NCI-H526 treated with DMSO at 0.1 percent for 48 hours (cell line): ENCODE data around the gene MYO7B.

Source experiments
- DNase-seq: peaks from one replicate; lab custom pipeline; 2025; lab: John Stamatoyannopoulos, UW

The MYO7B gene

DNA sequence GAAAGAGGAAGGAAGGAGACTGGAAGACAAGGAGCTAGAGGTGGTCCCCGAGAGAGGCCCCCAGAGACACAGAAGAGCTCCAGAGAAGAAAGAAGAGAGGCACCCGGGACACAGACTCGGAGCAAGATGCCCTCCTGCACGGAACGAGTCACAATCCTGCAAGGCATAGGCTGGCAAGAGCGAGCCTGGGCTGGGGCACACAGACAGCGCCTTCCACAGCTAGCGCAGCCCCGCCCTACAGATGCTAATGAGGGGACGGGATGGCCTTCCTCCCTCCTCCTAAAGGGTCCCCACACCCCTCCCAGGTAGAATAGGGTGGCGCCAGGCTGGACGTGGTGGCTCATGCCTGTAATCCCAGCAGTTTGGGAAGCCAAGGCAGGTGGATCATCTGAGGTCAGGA, 90.7 kb downstream of the MYO7B start:
- DNase-seq = no peak

DNA sequence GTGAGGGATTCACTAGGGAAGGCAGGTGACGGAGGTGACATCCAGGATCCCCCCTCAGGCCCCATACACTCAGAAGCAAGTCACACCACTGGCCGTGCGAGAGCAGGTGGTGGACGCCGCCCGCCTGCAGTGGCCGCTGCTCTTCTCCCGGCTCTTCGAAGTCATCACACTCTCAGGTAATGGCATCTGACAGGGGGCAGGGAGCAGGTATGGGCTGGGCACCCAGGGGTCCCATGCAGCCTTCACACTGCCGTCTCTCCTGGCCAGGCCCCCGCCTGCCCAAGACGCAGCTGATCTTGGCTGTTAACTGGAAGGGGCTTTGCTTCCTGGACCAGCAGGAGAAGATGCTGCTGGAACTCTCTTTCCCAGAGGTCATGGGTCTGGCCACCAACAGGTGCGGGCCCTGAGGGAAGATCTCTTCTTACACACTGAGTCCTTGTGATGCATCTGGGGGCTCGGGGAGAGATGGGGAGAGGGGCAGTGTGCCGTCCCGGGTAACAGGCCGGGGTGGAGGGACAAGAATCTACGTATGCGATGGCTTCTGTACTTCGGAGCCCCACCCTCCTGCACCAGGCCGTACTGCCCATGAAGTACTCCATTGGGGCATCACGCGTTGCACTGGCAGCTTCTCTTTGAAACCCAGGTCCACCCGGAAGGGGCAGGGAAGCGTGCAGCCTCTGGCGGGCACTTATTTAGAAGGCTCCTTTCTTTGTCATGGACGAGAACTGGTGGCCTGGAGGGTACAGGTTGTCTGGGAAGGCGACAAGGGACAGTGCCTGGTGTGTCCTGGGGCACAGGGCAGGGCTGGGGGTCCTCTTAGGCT, 91.6 kb downstream of the MYO7B start:
- no peak for DNase-seq

DNA sequence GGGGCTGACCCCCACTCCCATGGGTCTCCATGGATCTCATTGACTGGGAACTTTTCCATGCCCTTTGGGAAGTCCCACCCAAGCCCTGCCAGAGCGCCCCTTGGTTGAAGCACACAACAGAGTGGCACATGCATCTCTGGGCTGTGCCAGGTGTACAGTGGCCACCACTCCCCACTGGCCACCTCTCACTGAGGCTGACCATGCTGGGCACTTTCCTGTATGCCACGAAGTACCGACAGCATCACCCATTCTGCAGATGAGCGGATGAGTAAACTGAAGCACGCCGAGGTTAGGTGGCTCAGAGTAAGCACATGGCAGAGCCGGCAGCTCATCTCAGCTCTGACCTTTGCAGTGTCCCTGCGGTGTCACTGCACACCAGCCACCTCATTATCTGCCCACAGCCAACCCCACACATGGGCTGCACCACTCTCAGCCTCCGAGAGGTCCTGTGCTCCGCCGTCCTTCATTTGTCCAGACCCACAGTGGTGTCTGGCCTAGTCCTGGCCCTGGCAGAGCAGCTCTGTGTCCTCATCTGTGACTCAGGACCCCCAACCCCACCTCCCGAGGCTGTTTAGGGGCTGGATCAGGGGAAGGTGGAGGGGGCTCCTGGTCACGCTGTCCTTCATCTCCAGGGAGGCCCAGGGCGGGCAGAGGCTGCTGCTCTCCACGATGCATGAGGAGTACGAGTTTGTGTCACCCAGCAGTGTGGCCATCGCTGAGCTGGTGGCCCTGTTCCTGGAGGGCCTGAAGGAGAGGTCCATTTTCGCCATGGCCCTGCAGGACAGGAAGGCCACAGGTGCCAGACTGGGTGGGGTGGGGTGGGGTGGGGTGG, 92.5 kb downstream of the MYO7B start:
- no peak for DNase-seq

DNA sequence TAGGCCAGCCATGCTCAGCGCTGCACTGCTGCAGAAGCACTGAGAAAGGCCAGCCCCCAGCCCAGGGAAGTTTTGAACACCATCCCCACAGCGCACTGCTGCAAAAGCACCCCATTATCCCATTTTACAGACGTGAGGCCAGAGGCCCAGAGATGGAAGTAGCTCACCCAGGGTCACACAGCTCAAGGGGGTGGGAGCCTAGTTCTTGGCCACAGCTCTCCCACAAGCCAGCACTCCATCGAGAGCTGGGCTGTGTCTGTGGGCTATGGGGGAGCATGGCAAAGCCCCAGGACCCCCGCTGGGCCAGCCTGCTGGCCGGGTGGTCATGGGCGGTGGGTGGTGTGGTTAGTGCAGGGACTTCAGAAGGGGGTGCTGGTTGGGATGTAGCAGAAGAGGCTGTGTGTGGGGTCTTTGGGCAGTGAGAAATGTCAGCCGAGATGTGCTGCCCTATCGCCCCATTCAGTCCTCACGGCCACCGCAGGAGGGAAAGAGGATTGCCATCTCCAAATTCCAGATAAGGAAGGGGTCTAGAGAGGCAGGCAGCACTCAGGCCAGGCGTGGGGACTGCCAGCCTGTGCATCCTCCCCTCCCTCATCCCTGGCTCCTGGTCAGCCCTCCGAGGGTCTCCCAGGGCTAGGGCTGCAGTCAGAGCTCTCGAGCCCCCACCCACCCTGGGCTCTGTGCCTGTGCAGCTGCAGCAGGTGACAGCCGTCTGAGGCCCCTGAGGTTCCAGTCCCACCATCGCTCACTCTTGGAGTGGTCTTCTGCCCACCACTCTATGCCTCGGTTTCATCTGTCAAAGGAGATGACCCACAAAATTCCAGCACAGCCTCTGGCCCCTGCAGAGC, 93.5 kb downstream of the MYO7B start:
- no peak for DNase-seq

DNA sequence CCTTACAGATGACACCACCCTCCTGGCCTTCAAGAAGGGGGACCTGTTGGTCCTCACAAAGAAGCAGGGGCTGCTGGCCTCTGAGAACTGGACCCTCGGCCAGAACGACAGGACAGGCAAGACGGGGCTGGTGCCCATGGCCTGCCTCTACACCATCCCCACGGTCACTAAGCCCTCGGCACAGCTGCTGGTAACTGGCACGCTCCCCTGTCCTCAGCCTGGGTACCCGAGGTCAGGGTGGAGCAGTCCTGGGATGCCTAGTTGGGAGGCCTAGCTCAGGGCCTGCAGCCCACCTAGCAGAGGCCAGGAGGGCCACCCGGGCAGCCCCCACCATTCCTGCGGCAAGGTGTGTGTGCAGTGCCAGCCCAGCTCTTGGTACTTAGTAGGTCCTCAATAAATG, 94.2 kb downstream of the MYO7B start:
- DNase-seq = no peak

DNA sequence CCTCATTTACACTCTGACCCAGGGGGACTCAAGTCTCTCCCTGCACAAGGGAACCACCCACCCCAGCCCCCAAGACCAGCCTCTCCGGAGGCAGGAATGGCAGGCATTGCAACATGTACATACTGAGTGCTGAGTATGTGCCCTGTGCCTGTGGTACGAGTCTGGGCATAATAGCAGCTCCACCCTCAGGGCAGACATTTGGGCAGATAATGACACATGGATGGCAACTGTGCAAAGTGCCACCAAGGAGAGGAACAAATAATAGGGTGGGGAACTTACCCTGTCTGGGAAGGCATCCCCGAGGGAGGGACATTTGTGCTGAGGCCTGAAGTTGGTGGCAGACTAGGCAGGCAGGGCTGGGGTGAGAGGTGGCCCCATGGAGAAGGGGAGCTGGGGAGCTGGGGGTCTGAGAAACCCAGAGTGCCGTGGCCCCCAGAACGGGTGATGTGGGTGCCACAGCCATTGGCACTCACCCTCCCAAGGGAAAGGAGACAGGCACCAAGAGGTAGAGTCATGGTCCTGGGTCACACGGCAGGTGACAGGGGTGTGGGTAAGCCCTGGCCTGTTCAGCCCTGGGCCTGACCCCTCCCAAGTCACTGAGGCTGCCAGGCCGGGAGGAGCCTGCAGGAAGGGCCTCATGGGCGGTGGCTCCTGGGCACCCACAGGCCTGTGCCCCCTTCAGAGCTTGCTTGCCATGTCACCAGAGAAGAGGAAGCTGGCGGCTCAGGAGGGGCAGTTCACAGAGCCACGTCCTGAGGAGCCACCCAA, 94.8 kb downstream of the MYO7B start:
- no peak for DNase-seq

DNA sequence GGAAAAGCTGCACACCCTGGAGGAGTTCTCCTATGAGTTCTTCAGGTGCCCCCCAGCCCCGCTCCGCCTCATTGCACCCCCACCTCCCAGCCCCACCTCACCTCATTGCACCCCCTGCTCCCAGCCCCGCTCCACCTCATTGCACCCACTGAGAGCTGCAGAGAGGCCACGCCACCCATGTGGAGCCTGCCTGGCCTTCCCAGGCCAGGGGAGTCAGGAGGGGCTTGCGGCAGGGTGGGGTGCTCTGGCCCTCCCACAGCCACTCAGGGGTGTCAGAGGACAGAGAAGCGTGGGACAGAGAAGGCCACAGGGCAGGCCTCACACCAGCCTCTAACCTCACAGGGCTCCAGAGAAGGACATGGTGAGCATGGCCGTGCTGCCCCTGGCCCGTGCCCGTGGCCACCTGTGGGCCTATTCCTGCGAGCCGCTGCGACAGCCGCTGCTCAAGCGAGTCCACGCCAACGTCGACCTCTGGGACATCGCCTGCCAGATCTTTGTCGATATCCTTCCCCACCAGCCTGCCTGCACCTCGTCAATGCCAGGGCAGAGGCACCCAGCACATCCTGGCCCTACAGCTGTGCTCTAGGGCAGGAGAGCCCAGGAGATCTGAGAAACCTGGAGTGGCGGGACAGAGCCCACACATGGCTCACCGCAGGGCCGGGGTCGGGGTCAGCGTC, 95.5 kb downstream of the MYO7B start:
- no peak for DNase-seq

DNA sequence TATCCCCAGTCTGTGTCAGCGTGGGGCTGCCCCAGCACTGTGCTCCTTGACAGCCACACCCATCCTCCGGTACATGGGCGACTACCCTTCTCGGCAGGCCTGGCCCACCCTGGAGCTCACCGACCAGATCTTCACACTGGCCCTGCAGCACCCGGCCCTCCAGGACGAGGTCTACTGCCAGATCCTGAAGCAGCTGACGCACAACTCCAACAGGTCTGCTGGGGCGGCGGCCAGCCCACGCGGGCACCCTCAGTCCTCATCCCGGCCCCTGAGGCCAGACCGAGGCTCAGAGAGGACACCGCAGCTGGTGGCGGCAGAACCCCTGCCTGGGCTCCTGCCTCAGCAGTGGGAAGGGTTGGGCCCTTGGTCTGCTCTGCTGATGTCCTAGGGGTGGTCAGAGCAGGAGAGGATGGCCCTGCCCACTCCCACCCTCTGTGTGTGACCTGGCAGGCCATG, 96.1 kb downstream of the MYO7B start:
- no peak for DNase-seq

DNA sequence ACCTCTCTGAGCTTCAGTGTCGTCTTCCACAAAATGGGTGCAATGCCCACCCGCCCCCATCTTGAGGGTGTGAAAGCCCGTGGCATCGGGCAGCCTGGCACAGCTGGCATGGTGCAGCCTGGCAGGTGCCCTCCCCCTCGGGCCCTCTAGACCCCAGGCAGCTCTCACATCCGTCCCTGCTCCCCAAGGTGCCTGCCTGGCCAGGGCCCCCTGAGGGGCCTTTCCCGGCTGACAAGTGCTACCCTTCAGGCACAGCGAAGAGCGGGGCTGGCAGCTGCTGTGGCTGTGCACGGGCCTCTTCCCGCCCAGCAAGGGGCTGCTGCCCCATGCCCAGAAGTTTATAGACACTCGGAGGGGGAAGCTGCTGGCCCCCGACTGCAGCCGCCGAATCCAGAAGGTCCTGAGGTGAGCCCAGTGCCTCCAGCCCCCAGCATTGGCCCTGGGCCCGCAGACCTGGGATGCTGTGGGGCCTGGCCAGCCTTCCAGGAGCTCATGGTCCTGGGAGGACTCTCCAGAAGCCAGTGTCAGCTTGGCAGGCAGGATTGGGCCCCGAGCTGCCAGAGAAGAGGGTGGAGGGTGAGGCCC, 96.6 kb downstream of the MYO7B start:
- DNase-seq = no peak

DNA sequence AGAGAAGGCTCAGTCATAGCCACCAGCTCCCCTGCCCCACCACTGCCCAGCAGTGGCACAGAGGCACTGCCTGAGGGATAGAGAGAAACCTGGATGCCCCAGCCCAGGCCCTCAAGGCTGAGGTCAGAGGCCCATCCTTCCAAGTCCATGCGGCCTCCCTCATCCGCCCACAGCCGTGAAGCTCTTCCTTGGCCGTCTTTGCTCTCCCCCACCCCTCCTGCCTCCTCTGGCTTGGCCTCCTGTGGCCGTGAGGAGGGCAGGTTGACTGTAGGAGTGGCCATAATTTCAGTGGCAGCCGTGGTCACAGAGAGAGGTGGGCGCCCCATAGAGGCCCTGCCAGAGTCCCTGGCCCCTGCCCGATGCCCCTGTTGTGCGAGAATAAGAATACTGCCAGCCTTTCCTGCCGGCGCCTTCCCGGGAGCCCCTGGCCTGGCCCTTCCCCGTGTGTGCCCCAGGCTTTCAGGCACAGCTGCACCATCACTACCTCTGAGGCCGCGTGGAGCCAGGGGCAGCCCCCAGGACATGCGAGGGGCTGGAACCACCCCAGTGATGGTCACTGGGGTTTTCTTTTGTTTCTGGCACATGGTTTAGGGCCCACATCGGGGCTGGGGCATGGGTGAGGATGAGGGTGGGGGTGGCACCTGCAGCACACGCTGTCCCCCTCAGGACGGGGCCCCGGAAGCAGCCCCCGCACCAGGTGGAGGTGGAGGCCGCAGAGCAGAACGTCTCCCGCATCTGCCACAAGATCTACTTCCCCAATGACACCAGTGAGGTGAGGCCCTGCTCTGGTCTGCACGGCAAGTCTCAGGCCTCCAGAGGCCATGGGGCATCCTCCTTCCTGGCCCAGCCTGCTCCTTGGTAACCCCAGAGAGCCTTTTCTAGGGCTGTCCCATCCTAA, 97.4 kb downstream of the MYO7B start:
- DNase-seq = no peak

DNA sequence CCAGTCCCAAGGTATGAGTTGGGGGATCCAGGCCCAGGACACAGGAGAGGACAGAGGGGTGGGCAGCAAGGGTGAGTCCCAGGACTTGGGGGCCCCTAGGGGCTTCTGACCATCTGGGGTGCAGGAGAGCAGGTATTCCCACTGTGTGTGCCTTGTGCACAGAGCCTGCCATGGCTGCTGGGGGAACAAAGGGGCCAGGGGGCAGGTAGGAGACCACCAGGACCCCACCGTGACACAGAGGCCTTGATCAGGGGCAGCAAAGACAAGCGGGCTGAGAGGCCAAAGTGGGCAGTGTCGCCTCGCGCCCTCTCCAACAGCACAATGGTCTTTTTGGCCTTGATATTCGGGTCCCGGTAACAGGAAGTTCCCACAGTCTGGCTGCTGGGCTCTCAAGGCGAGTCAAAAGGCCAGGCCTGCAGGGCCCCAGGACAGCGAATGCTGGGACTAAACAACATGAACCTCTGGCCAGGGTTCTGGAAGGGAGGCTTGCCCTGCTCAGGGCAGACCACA, 98.1 kb downstream of the MYO7B start:
- DNase-seq = no peak

DNA sequence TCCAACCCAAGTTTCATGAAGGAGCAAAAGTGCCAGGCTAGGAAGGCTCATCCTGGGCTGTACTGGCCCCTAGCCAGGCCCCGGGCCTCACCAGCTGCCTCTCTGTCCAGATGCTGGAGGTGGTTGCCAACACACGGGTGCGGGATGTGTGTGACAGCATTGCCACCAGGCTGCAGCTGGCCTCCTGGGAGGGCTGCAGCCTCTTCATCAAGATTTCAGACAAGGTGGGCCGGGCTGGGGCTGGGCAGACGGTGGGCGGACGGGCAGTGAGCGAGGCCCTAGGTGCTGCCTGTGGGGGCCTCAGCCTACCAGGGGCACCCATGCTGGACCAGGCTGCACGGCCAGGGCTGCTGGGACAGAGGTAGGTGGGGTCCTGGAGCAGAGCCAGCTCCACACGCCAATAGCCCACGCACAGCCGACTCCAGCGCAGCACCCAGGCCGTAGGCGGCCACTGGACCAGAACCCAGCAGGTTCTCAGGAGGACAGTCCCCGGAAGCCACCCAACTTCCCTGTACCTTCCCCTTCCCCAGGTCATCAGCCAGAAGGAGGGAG, 98.7 kb downstream of the MYO7B start:
- DNase-seq = no peak

DNA sequence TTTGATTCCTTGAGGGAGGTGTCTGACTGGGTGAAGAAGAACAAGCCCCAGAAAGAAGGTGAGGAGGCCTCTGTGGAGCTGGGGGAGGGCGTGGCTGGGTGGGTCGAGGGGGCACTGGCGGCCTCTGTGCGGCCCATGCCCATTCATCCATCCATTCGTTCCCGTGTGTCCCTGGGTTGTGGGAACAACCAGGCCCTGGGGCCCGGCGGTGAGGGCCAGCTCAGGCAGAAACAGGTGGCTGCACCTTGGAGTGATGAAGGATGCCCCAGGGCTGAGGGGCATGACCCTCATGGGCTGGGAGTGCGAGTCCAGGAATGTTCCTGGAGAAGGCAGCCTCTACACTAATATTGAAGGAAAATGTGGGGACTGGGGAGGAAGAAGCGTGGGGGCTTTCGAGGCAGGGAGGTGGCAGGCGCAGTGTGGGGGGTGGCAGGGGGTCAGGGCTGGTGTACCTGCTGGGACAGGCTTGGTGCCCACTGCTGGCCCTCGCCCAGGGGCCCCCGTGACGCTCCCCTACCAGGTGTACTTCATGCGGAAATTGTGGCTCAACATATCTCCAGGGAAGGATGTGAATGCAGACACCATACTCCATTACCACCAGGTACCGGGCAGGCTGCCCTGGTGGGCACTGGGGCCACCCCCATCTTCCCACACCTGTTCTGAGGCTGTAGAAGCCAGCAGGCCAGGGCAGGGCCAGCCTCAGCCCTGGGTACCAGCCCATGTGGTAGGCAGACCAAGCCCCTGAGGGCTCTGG, 99.3 kb downstream of the MYO7B start:
- no peak for DNase-seq

DNA sequence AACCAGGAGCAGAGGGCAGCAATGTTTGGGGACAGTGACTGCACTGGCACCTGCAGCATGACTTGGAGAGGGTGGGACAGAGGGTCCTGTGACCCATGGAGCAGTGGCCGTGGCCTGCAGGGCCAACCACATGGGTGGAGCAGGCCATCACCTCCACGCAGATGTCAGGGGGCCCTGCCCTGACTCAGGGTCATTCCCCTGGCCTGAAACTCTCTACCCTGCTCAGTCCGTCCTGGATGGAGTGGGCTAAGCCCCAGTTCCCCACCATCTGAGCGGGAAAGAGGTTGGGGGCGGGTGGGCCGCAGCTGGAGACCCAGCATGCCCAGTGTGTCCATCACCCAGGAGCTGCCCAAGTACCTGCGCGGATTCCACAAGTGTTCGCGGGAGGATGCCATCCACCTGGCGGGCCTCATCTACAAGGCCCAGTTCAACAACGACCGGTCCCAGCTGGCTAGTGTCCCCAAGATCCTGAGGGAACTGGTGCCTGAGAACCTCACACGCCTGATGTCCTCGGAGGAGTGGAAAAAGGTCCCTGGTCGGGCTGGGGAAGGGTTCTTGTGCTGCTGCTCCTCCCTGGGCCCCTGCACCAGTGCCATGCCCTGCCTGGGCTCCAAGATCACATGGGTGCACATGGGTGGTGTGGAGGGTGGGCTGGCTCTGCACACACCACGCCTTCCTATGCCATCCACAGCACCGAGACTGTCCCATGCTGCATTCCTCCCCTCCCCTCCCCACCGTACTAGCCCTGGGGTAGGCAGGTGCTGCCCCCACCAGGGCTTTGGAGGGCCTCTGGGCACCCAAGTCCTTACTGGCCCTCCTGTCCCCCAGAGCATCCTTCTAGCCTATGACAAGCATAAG, 100.1 kb downstream of the MYO7B start:
- DNase-seq = no peak

DNA sequence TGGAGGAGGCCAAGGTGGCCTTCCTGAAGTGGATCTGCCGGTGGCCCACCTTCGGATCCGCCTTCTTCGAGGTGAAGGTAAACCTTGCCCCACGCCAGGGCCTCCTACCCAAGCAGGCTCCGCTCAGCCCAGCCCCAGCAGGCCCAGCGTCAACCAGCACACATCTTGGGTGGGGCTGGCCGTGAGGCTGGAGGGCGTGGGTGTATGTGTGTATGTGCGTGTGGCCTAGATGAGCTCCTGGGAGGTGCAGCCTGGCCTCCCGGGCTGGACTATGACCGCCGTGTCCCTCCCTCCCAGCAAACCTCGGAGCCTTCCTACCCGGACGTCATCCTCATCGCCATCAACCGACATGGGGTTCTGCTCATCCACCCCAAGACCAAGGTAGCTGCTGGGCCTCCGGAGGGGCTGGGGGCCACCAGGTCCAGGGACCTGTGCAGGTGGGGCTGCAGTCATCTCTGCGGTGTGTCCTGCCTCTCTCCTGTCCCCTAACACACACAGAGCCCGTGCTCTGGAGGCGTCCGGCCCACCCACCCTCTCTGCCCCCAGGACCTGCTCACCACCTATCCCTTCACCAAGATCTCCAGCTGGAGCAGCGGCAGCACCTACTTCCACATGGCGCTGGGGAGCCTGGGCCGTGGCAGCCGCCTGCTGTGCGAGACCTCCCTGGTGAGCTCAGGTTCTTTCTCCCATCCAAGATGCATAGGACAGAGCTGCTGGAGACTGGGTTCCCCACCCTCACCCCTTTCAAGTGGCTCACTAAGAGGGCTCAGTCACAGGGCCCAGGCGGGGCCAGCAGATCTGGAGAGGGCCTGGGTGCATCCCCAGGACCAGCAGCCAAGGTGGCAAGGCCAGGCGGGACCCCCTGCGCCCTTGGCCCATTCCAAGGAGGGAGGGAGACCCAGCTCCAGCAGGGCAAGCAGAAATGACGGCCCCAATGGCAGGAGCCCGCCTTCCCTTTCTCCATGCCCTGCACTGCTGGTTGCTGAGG, 101.1 kb downstream of the MYO7B start:
- DNase-seq = no peak

DNA sequence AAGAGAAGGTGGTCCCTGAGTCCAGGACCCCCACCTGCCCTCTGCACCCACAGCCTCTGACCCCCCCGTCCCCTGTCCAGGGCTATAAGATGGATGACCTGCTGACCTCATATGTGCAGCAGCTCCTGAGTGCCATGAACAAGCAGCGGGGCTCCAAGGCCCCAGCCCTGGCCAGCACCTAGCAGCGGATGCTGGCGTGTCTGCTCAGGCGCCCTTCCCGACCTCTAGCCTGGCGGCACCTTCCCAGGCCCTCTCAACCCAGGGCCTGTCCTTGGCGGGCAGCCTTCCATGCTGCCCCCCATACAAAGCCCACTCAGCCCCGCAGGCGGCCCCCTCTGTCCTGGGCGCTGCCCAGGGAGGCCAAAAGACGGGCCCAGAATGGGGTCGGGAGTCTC, 101.8 kb downstream of the MYO7B start:
- no peak for DNase-seq
